ENCODE measurements around the gene EXOC6. TPM values are rescaled to one million over a fixed set of nuclear protein-coding genes. Genes with fewer than 3 reads are reported as not detected.

The EXOC6 gene
- total RNA-seq, 2 experiments from 2014 or later, result 8.8 to 9.5 TPM

GRCh38 chr10:92849576-92850090, 1.3 kb downstream of the EXOC6 start:
- peaks cover 40% of the 10 kb centered on the region for H3K4me1 Mint-ChIP-seq (ENCODE audit: low read depth)
- peaks cover 1% of the 10 kb centered on the region for H3K36me3 Mint-ChIP-seq (ENCODE audit: low read depth)
- H3K27me3 Mint-ChIP-seq, result no peaks in the 10 kb centered on the region
- ChIA-PET CTCF (interaction anchor here (1.2 to 1.5 kb wide), 3 partner anchors 31 to 114 kb away, joined by 3 to 4 read pairs (median 3); no protein-coding TSS in a partner anchor), POLR2A (no interaction called here)
- TF ChIP-seq CTCF (IDR thresholded peaks at IDR 0.05), result no peak
- peak overlapping the region; percentile 78 for H3K27ac Mint-ChIP-seq
- intact Hi-C loops (cut with micrococcal nuclease), result loop anchor here (5.0 kb wide), 1 partner anchor 33 kb away; no protein-coding TSS in a partner anchor
- no peaks in the 10 kb centered on the region for H3K9me3 Mint-ChIP-seq
- ATAC-seq (no peak), DNase-seq (no peak)
- H3K4me3 Mint-ChIP-seq, result peak overlapping the region; percentile 77

GRCh38 chr10:92850185-92850584, 1.9 kb downstream of the EXOC6 start:
- H3K9me3 Mint-ChIP-seq, result no peaks in the 10 kb centered on the region
- CTCF ChIA-PET, result interaction anchor here (1.0 to 3.9 kb wide), 5 partner anchors 9 to 37 kb away, joined by 3 to 18 read pairs (median 4); no protein-coding TSS in a partner anchor
- H3K4me1 Mint-ChIP-seq (ENCODE audit: low read depth), result peaks cover 42% of the 10 kb centered on the region
- peaks cover 2% of the 10 kb centered on the region for H3K36me3 Mint-ChIP-seq (ENCODE audit: low read depth)
- intact Hi-C loops (cut with micrococcal nuclease), result no loop called here
- no peak for DNase-seq
- no peak for TF ChIP-seq CTCF (IDR thresholded peaks at IDR 0.05)
- H3K27ac Mint-ChIP-seq, result no peak overlapping the region
- no peak for ATAC-seq
- POLR2A ChIA-PET, result no interaction called here
- no peak overlapping the region for H3K4me3 Mint-ChIP-seq
- H3K27me3 Mint-ChIP-seq, result no peaks in the 10 kb centered on the region

- ChIA-PET CTCF (interaction anchor here (1.0 to 3.9 kb wide), 5 partner anchors 10 to 36 kb away, joined by 3 to 18 read pairs (median 4); no protein-coding TSS in a partner anchor), POLR2A (interaction anchor here (1.0 kb wide), 1 partner anchor 10 kb away, joined by 3 read pairs; no protein-coding TSS in a partner anchor)
- intact Hi-C loops (cut with micrococcal nuclease), result no loop called here
- no peak for TF ChIP-seq CTCF (IDR thresholded peaks at IDR 0.05)
- Mint-ChIP-seq H3K27ac (no peak overlapping the region), H3K27me3 (no peaks in the 10 kb centered on the region), H3K4me3 (no peak overlapping the region), H3K4me1 (ENCODE audit: low read depth) (peaks cover 40% of the 10 kb centered on the region), H3K36me3 (ENCODE audit: low read depth) (peaks cover 2% of the 10 kb centered on the region), H3K9me3 (no peaks in the 10 kb centered on the region)
- no peak for DNase-seq
- no peak for ATAC-seq
Measured at GRCh38 chr10:92851003-92851402, 2.7 kb downstream of the EXOC6 start.

GRCh38 chr10:92855560-92855959, 7.2 kb downstream of the EXOC6 start:
- Mint-ChIP-seq H3K27me3 (no peaks in the 10 kb centered on the region), H3K4me1 (ENCODE audit: low read depth) (peaks cover 9% of the 10 kb centered on the region), H3K9me3 (peaks cover 24% of the 10 kb centered on the region), H3K36me3 (ENCODE audit: low read depth) (peaks cover 18% of the 10 kb centered on the region), H3K27ac (no peak overlapping the region), H3K4me3 (no peak overlapping the region)
- POLR2A ChIA-PET, result no interaction called here
- ATAC-seq (no peak), DNase-seq (no peak)
- intact Hi-C loops (cut with micrococcal nuclease), result no loop called here
- TF ChIP-seq CTCF (IDR thresholded peaks at IDR 0.05), result no peak
- CTCF ChIA-PET, result interaction anchor here (1.4 to 2.6 kb wide), 3 partner anchors 10 to 31 kb away, joined by 4 to 13 read pairs (median 5); no protein-coding TSS in a partner anchor

- ATAC-seq (no peak), DNase-seq (no peak)
- intact Hi-C loops (cut with micrococcal nuclease), result no loop called here
- peaks cover 24% of the 10 kb centered on the region for H3K9me3 Mint-ChIP-seq
- no peak overlapping the region for H3K4me3 Mint-ChIP-seq
- H3K27me3 Mint-ChIP-seq, result no peaks in the 10 kb centered on the region
- no peak for TF ChIP-seq CTCF (IDR thresholded peaks at IDR 0.05)
- CTCF ChIA-PET, result no interaction called here
- H3K36me3 Mint-ChIP-seq (ENCODE audit: low read depth), result peaks cover 19% of the 10 kb centered on the region
- POLR2A ChIA-PET, result no interaction called here
- H3K27ac Mint-ChIP-seq, result no peak overlapping the region
- peaks cover 5% of the 10 kb centered on the region for H3K4me1 Mint-ChIP-seq (ENCODE audit: low read depth)
Measured at GRCh38 chr10:92857904-92858514, 9.7 kb downstream of the EXOC6 start.
